ENCODE measurements around the gene PLA1A.

PLA1A gene

DNA sequence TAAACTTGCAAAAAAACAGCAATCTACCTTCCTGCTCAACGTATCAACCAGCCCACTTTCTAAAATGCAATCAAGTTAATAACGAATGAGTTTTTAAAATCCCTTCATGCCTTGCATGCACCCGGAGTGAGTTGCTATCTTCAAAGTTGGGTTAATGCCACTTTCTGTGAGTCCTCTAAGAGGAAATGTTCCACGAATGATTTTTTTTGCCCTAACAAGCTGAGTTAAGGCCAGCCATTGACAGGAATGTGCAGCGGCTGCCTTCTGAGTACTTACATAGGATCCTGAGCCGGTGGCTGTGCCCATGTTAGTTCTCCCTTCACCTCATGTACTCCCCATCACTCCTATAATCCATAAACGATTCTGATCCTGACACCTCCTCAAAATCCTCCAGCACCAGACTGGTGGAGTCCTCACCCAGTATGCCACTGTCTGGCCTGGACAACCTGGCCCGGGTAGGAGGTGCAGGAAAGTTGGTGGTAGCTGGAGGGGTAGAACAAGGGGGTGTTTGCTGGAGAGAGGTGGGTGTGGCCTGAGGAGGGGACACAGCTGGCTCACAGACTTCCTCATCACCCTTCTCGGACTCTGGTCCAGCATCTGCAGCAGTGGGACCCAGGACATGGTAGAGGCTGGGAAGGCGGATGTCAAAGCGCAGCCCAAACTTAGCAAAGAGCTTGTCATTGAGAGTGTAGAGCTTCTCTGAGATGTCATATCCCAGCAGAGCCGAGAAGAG lies 50.3 kb downstream of the PLA1A start:
- Histone ChIP-seq H3K9ac (ENCODE audit: insufficient read length, low read depth) (no peak overlapping the region), H3K4me3 (ENCODE audit: insufficient read length, low read depth) (no peak overlapping the region), H3K36me3 (ENCODE audit: insufficient read depth, insufficient read length, low read length) (no peaks in the 10 kb centered on the region), H3K27me3 (ENCODE audit: insufficient read depth, insufficient read length) (no peaks in the 10 kb centered on the region), H3K4me1 (ENCODE audit: insufficient read depth, insufficient read length) (no peaks in the 10 kb centered on the region), H3K9me3 (ENCODE audit: insufficient read depth, low read length) (no peaks in the 10 kb centered on the region)
- TF ChIP-seq ZNF274 (IDR thresholded peaks at IDR 0.05; ENCODE audit: low read depth, low read length) = no peak
- no peak for TF ChIP-seq YY1 (IDR thresholded peaks at IDR 0.05; ENCODE audit: insufficient read depth, insufficient read length)
- TF ChIP-seq SUZ12 (IDR thresholded peaks at IDR 0.05; ENCODE audit: extremely low read depth, insufficient read depth, insufficient read length) = no peak
- DNase-seq (ENCODE audit: low read depth, low spot score) = no peak

GRCh38 chr3:119649761-119650160 lies 52.1 kb downstream of the PLA1A start:
- no peaks in the 10 kb centered on the region for H3K27me3 ChIP-seq (ENCODE audit: insufficient read depth, insufficient read length)
- no peaks in the 10 kb centered on the region for H3K4me1 ChIP-seq (ENCODE audit: insufficient read depth, insufficient read length)
- TF ChIP-seq YY1 (IDR thresholded peaks at IDR 0.05; ENCODE audit: insufficient read depth, insufficient read length) (no peak), SUZ12 (IDR thresholded peaks at IDR 0.05; ENCODE audit: extremely low read depth, insufficient read depth, insufficient read length) (no peak), ZNF274 (IDR thresholded peaks at IDR 0.05; ENCODE audit: low read depth, low read length) (no peak)
- no peak for DNase-seq (ENCODE audit: low read depth, low spot score)
- H3K9ac ChIP-seq (ENCODE audit: insufficient read length, low read depth) = no peak overlapping the region
- no peaks in the 10 kb centered on the region for H3K36me3 ChIP-seq (ENCODE audit: insufficient read depth, insufficient read length, low read length)
- no peak overlapping the region for H3K4me3 ChIP-seq (ENCODE audit: insufficient read length, low read depth)
- no peaks in the 10 kb centered on the region for H3K9me3 ChIP-seq (ENCODE audit: insufficient read depth, low read length)

- H3K9me3 ChIP-seq (ENCODE audit: insufficient read depth, low read length) = no peaks in the 10 kb centered on the region
- no peaks in the 10 kb centered on the region for H3K4me1 ChIP-seq (ENCODE audit: insufficient read depth, insufficient read length)
These were observed 54.8 kb downstream of the PLA1A start for GRCh38 chr3:119652306-119653033.

DNA sequence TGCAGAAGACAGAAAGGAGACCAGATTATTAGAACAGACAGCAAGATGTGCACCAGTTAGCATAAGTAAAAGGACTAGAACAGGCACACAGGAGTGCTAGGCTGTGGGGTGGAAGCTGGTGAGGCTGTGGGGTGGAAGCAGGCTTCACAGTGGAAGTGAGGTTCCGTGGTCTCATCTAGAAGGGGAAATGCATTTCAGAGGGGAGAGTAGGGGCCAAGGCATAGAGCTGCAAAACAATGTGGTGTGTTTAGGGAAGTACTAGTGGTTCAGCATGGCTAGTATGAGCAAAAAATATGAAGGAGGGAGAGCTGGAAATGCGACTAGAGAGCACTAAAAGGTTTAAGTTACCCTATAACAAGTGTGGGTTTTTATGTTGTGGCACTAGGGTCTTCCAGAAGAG lies 56.2 kb downstream of the PLA1A start:
- TF ChIP-seq YY1 (IDR thresholded peaks at IDR 0.05; ENCODE audit: insufficient read depth, insufficient read length) = no peak
- no peak for TF ChIP-seq SUZ12 (IDR thresholded peaks at IDR 0.05; ENCODE audit: extremely low read depth, insufficient read depth, insufficient read length)
- no peak for TF ChIP-seq ZNF274 (IDR thresholded peaks at IDR 0.05; ENCODE audit: low read depth, low read length)
- H3K4me1 ChIP-seq (ENCODE audit: insufficient read depth, insufficient read length) = no peaks in the 10 kb centered on the region

More at GRCh38 chr3:119652306-119653033, 54.8 kb downstream of the PLA1A start:
- Histone ChIP-seq H3K36me3 (ENCODE audit: insufficient read depth, insufficient read length, low read length) (no peaks in the 10 kb centered on the region), H3K4me3 (ENCODE audit: insufficient read length, low read depth) (no peak overlapping the region), H3K9ac (ENCODE audit: insufficient read length, low read depth) (no peak overlapping the region), H3K27me3 (ENCODE audit: insufficient read depth, insufficient read length) (no peaks in the 10 kb centered on the region)
- DNase-seq (ENCODE audit: low read depth, low spot score) = no peak
- TF ChIP-seq YY1 (IDR thresholded peaks at IDR 0.05; ENCODE audit: insufficient read depth, insufficient read length) (no peak), ZNF274 (IDR thresholded peaks at IDR 0.05; ENCODE audit: low read depth, low read length) (no peak), SUZ12 (IDR thresholded peaks at IDR 0.05; ENCODE audit: extremely low read depth, insufficient read depth, insufficient read length) (no peak)

GRCh38 chr3:119657887-119658702 lies 60.4 kb downstream of the PLA1A start:
- Histone ChIP-seq H3K4me1 (ENCODE audit: insufficient read depth, insufficient read length) (no peaks in the 10 kb centered on the region), H3K36me3 (ENCODE audit: insufficient read depth, insufficient read length, low read length) (no peaks in the 10 kb centered on the region), H3K9me3 (ENCODE audit: insufficient read depth, low read length) (no peaks in the 10 kb centered on the region), H3K4me3 (ENCODE audit: insufficient read length, low read depth) (no peak overlapping the region), H3K27me3 (ENCODE audit: insufficient read depth, insufficient read length) (no peaks in the 10 kb centered on the region), H3K9ac (ENCODE audit: insufficient read length, low read depth) (no peak overlapping the region)
- no peak for DNase-seq (ENCODE audit: low read depth, low spot score)
- TF ChIP-seq ZNF274 (IDR thresholded peaks at IDR 0.05; ENCODE audit: low read depth, low read length) = no peak
- TF ChIP-seq YY1 (IDR thresholded peaks at IDR 0.05; ENCODE audit: insufficient read depth, insufficient read length) = no peak
- TF ChIP-seq SUZ12 (IDR thresholded peaks at IDR 0.05; ENCODE audit: extremely low read depth, insufficient read depth, insufficient read length) = no peak

More for the DNA sequence above, 56.2 kb downstream of the PLA1A start:
- H3K9me3 ChIP-seq (ENCODE audit: insufficient read depth, low read length) = no peaks in the 10 kb centered on the region
- no peaks in the 10 kb centered on the region for H3K27me3 ChIP-seq (ENCODE audit: insufficient read depth, insufficient read length)
- no peak overlapping the region for H3K9ac ChIP-seq (ENCODE audit: insufficient read length, low read depth)
- H3K36me3 ChIP-seq (ENCODE audit: insufficient read depth, insufficient read length, low read length) = no peaks in the 10 kb centered on the region
- DNase-seq (ENCODE audit: low read depth, low spot score) = no peak
- no peak overlapping the region for H3K4me3 ChIP-seq (ENCODE audit: insufficient read length, low read depth)

DNA sequence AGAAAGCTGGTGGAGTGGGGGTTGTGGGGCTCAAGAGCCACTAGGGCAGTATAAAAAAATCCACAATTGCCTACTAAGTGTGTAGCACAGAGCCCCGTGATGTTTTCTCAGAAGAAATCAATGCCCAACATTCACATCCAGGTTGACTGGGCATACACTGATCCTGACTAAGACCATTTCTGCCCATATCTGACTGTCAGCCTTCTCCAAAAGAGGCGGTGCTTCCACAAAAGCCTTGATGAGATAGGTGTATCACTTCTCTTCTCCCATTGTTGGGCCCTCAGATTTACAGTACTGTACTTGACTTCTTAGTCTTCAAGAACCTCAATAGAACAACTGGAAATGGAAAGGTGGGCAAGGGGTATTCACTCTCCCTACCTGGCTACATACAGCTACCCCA lies 61.3 kb downstream of the PLA1A start:
- DNase-seq (ENCODE audit: low read depth, low spot score) = no peak
- TF ChIP-seq ZNF274 (IDR thresholded peaks at IDR 0.05; ENCODE audit: low read depth, low read length) (no peak), SUZ12 (IDR thresholded peaks at IDR 0.05; ENCODE audit: extremely low read depth, insufficient read depth, insufficient read length) (no peak), YY1 (IDR thresholded peaks at IDR 0.05; ENCODE audit: insufficient read depth, insufficient read length) (no peak)
- H3K9me3 ChIP-seq (ENCODE audit: insufficient read depth, low read length) = no peaks in the 10 kb centered on the region
- H3K36me3 ChIP-seq (ENCODE audit: insufficient read depth, insufficient read length, low read length) = no peaks in the 10 kb centered on the region
- H3K4me1 ChIP-seq (ENCODE audit: insufficient read depth, insufficient read length) = no peaks in the 10 kb centered on the region
- H3K9ac ChIP-seq (ENCODE audit: insufficient read length, low read depth) = no peak overlapping the region
- no peaks in the 10 kb centered on the region for H3K27me3 ChIP-seq (ENCODE audit: insufficient read depth, insufficient read length)
- no peak overlapping the region for H3K4me3 ChIP-seq (ENCODE audit: insufficient read length, low read depth)
